Measurements from ENCODE around the gene IQCE. TPM values are rescaled to one million over a fixed set of nuclear protein-coding genes. Genes with fewer than 3 reads are reported as not detected.
A peak's percentile ranks its signal among the peaks of the same experiment; 100 is the strongest.

Gene IQCE
- total RNA-seq, 2 donors from 2014 or later = 11.6 to 17.7 TPM

GRCh38 chr7:2617325-2617905 is 58.6 kb downstream of the IQCE start:
- no peaks in the 10 kb centered on the region for H3K27me3 Mint-ChIP-seq
- no peaks in the 10 kb centered on the region for H3K36me3 Mint-ChIP-seq
- no peaks in the 10 kb centered on the region for H3K9me3 Mint-ChIP-seq
- H3K4me1 Mint-ChIP-seq (ENCODE audit: low read depth in 2 of 2) = no peaks in the 10 kb centered on the region
- DNase-seq (ENCODE audit: low spot score) (no peak), ATAC-seq (no peak)
- no peak overlapping the region for H3K4me3 Mint-ChIP-seq
- H3K27ac Mint-ChIP-seq = no peak overlapping the region

- ATAC-seq (no peak), DNase-seq (ENCODE audit: low spot score) (no peak)
- Mint-ChIP-seq H3K9me3 (no peaks in the 10 kb centered on the region), H3K27ac (no peak overlapping the region), H3K36me3 (no peaks in the 10 kb centered on the region), H3K4me3 (no peak overlapping the region), H3K27me3 (no peaks in the 10 kb centered on the region), H3K4me1 (ENCODE audit: low read depth in 2 of 2) (no peaks in the 10 kb centered on the region)
Observed at GRCh38 chr7:2619116-2619515, 60.3 kb downstream of the IQCE start.

- Mint-ChIP-seq H3K9me3 (no peaks in the 10 kb centered on the region), H3K4me1 (ENCODE audit: low read depth in 2 of 2) (no peaks in the 10 kb centered on the region), H3K36me3 (no peaks in the 10 kb centered on the region), H3K27me3 (no peaks in the 10 kb centered on the region), H3K4me3 (no peak overlapping the region), H3K27ac (no peak overlapping the region)
- DNase-seq (ENCODE audit: low spot score) = no peak
- no peak for ATAC-seq
Observed at GRCh38 chr7:2621061-2621828, 62.5 kb downstream of the IQCE start.

GRCh38 chr7:2621948-2622640 is 63.3 kb downstream of the IQCE start:
- DNase-seq (ENCODE audit: low spot score) = no peak
- H3K4me3 Mint-ChIP-seq = no peak overlapping the region
- H3K4me1 Mint-ChIP-seq (ENCODE audit: low read depth in 2 of 2) = no peaks in the 10 kb centered on the region
- no peaks in the 10 kb centered on the region for H3K27me3 Mint-ChIP-seq
- H3K9me3 Mint-ChIP-seq = no peaks in the 10 kb centered on the region
- H3K36me3 Mint-ChIP-seq = no peaks in the 10 kb centered on the region
- no peak overlapping the region for H3K27ac Mint-ChIP-seq
- no peak for ATAC-seq

- ATAC-seq (no peak), DNase-seq (ENCODE audit: low spot score) (no peak)
- H3K9me3 Mint-ChIP-seq = no peaks in the 10 kb centered on the region
- no peak overlapping the region for H3K4me3 Mint-ChIP-seq
- H3K27ac Mint-ChIP-seq = no peak overlapping the region
- H3K27me3 Mint-ChIP-seq = no peaks in the 10 kb centered on the region
- H3K36me3 Mint-ChIP-seq = no peaks in the 10 kb centered on the region
- H3K4me1 Mint-ChIP-seq (ENCODE audit: low read depth in 2 of 2) = no peaks in the 10 kb centered on the region
Observed at GRCh38 chr7:2622869-2623697, 64.3 kb downstream of the IQCE start.

- ATAC-seq = peak in 1 of 2 donors; percentile 21
Observed at GRCh38 chr7:2623698-2624014, 64.9 kb downstream of the IQCE start.

GRCh38 chr7:2624293-2624886 is 65.6 kb downstream of the IQCE start:
- Mint-ChIP-seq H3K27ac (no peak overlapping the region), H3K27me3 (no peaks in the 10 kb centered on the region), H3K4me1 (ENCODE audit: low read depth in 2 of 2) (no peaks in the 10 kb centered on the region), H3K4me3 (no peak overlapping the region), H3K36me3 (no peaks in the 10 kb centered on the region), H3K9me3 (no peaks in the 10 kb centered on the region)
- no peak for DNase-seq (ENCODE audit: low spot score)
- no peak for ATAC-seq

More at GRCh38 chr7:2623698-2624014, 64.9 kb downstream of the IQCE start:
- no peaks in the 10 kb centered on the region for H3K9me3 Mint-ChIP-seq
- no peak for DNase-seq (ENCODE audit: low spot score)
- H3K4me1 Mint-ChIP-seq (ENCODE audit: low read depth in 2 of 2) = no peaks in the 10 kb centered on the region
- no peak overlapping the region for H3K4me3 Mint-ChIP-seq
- no peaks in the 10 kb centered on the region for H3K36me3 Mint-ChIP-seq
- H3K27me3 Mint-ChIP-seq = no peaks in the 10 kb centered on the region
- H3K27ac Mint-ChIP-seq = no peak overlapping the region

- H3K27ac Mint-ChIP-seq = no peak overlapping the region
- ATAC-seq (no peak), DNase-seq (ENCODE audit: low spot score) (no peak)
- H3K27me3 Mint-ChIP-seq = no peaks in the 10 kb centered on the region
- H3K36me3 Mint-ChIP-seq = no peaks in the 10 kb centered on the region
- no peak overlapping the region for H3K4me3 Mint-ChIP-seq
- no peaks in the 10 kb centered on the region for H3K9me3 Mint-ChIP-seq
- peaks cover 5% of the 10 kb centered on the region in 2 donors for H3K4me1 Mint-ChIP-seq (ENCODE audit: low read depth in 2 of 2)
Observed at GRCh38 chr7:2626498-2627117, 67.8 kb downstream of the IQCE start.

- H3K4me3 Mint-ChIP-seq = no peak overlapping the region
- ATAC-seq = no peak
- H3K9me3 Mint-ChIP-seq = no peaks in the 10 kb centered on the region
- DNase-seq (ENCODE audit: low spot score) = no peak
- H3K27ac Mint-ChIP-seq = no peak overlapping the region
- no peaks in the 10 kb centered on the region for H3K36me3 Mint-ChIP-seq
- peaks cover 5 to 7% of the 10 kb centered on the region in 2 donors for H3K4me1 Mint-ChIP-seq (ENCODE audit: low read depth in 2 of 2)
- no peaks in the 10 kb centered on the region for H3K27me3 Mint-ChIP-seq
Observed at GRCh38 chr7:2627258-2628129, 68.7 kb downstream of the IQCE start.

GRCh38 chr7:2628130-2628482 is 69.3 kb downstream of the IQCE start:
- Mint-ChIP-seq H3K27ac (no peak overlapping the region), H3K4me3 (no peak overlapping the region), H3K27me3 (no peaks in the 10 kb centered on the region), H3K36me3 (no peaks in the 10 kb centered on the region), H3K9me3 (no peaks in the 10 kb centered on the region), H3K4me1 (ENCODE audit: low read depth in 2 of 2) (peaks cover 5 to 8% of the 10 kb centered on the region in 2 donors)
- ATAC-seq (no peak), DNase-seq (ENCODE audit: low spot score) (no peak)

- Mint-ChIP-seq H3K36me3 (no peaks in the 10 kb centered on the region), H3K4me1 (ENCODE audit: low read depth in 2 of 2) (peaks cover 5 to 14% of the 10 kb centered on the region in 2 donors), H3K9me3 (no peaks in the 10 kb centered on the region), H3K27ac (no peak overlapping the region), H3K27me3 (no peaks in the 10 kb centered on the region), H3K4me3 (no peak overlapping the region)
- DNase-seq (ENCODE audit: low spot score) (no peak), ATAC-seq (no peak)
Observed at GRCh38 chr7:2628891-2629290, 70.1 kb downstream of the IQCE start.

- ATAC-seq (no peak), DNase-seq (ENCODE audit: low spot score) (no peak)
- Mint-ChIP-seq H3K27ac (no peak overlapping the region), H3K4me1 (ENCODE audit: low read depth in 2 of 2) (peaks cover 5 to 18% of the 10 kb centered on the region in 2 donors), H3K36me3 (no peaks in the 10 kb centered on the region), H3K9me3 (no peaks in the 10 kb centered on the region), H3K27me3 (no peaks in the 10 kb centered on the region), H3K4me3 (no peak overlapping the region)
Observed at GRCh38 chr7:2629746-2630681, 71.2 kb downstream of the IQCE start.
